K562 (cell line): ENCODE data around the gene H2BK1. TPM values are rescaled to one million over a fixed set of nuclear protein-coding genes. Genes with fewer than 3 reads are reported as not detected.
A peak's percentile ranks its signal among the peaks of the same experiment; 100 is the strongest.

Experiments used
- ATAC-seq: fragments of 200-7000 bp; cut with Tn5 transposase; 3 replicates; pipeline ENCODE4 v1.9.1; 2020; ENCODE audit warnings: moderate library complexity
- BruUV-seq: library from RNA; stranded (reverse); fragments of 400-500 nt; replicated peaks from 2 replicates; lab custom pipeline; 2021; lab: Mats Ljungman, UMichigan
- CTCF ChIA-PET: fragments of 300-600 bp; formaldehyde crosslinking; extraction: SDS; loops from one replicate; lab custom pipeline; 2021; ENCODE audit warnings: low intra/inter-chr PET ratio; lab: Yijun Ruan, JAX
- POLR2A ChIA-PET: fragments of 300-600, 350-650 bp; sonication (Branson Sonifier 250); formaldehyde crosslinking; extraction: SDS; loops from one replicate; lab custom pipeline; 2021; ENCODE audit warnings: antibody characterized with exemption, inconsistent platforms; lab: Yijun Ruan, JAX
- DNase-seq, 4 experiments: peaks; one replicate each; pipeline versions ENCODE4 v3.0.0 to v3.0.0-alpha.2; 2011 to 2018; ENCODE audit warnings: low spot score in 3 of 4, mixed read lengths in 3 of 4; ENCODE audit errors: extremely low read depth in 1 of 4
- FAIRE-seq: peaks from 2 replicates; lab custom pipeline; 2011; peaks lifted over from hg19 to GRCh38; lab: Jason Lieb, UNC
- H2AFZ ChIP-seq: 2 replicates; pipeline ENCODE4 v1.6.0; 2011; ENCODE audit warnings: low read depth, low read length, control low read depth, inconsistent platforms
- H3K27ac ChIP-seq: fragments of 200-600 bp; 3 replicates; pipeline ENCODE4 v1.8.0; 2011; ENCODE audit warnings: low read depth, mild to moderate bottlenecking, control low read depth, inconsistent platforms, low read length, moderate library complexity, mixed read lengths; ENCODE audit errors: extremely low read depth
- H3K27me3 ChIP-seq, 2 experiments: fragments of 300-600 bp in 1 of 2; 2 replicates in 1 of 2; 3 replicates in 1 of 2; pipeline versions ENCODE4 v1.6.0 to v1.8.0; 2011; ENCODE audit warnings: inconsistent platforms in 2 of 2, low read length in 2 of 2, mild to moderate bottlenecking in 1 of 2, mixed read lengths in 1 of 2, moderate library complexity in 1 of 2; ENCODE audit not compliant: control insufficient read depth in 2 of 2, insufficient read depth in 2 of 2
- H3K36me3 ChIP-seq: fragments of 300-600 bp; 3 replicates; pipeline ENCODE4 v1.8.0; 2011; ENCODE audit warnings: mild to moderate bottlenecking, low read length, inconsistent platforms; ENCODE audit not compliant: control insufficient read depth, insufficient read depth
- H3K4me1 ChIP-seq, 2 experiments: fragments of 200-600 bp in 1 of 2; replicated peaks in 1 of 2; 2 replicates in 1 of 2; 3 replicates in 1 of 2; pipeline versions ENCODE4 v1.5.1 to v1.8.0; 2011; ENCODE audit warnings: inconsistent platforms in 2 of 2, low read length in 2 of 2, mild to moderate bottlenecking in 1 of 2, mixed read lengths in 1 of 2, moderate library complexity in 1 of 2; ENCODE audit not compliant: control insufficient read depth in 2 of 2, insufficient read depth in 2 of 2
- H3K4me2 ChIP-seq: 2 replicates; pipeline ENCODE4 v1.6.1; 2011; ENCODE audit warnings: low read length, control low read depth, inconsistent platforms, mixed read lengths; ENCODE audit not compliant: insufficient read depth
- H3K4me3 ChIP-seq: fragments of 200-600 bp; sonication (generic), shearing (Covaris generic); 2 replicates; pipeline ENCODE4 v1.5.1; 2016; ENCODE audit warnings: control low read depth, inconsistent platforms
- H3K79me2 ChIP-seq: fragments of 200-600 bp; 3 replicates; pipeline ENCODE4 v1.8.0; 2011; ENCODE audit warnings: low read length, inconsistent platforms; ENCODE audit not compliant: control insufficient read depth, insufficient read depth
- H3K9ac ChIP-seq, 2 experiments: 2 replicates each; pipeline versions ENCODE4 v1.6.0 to v1.6.1; 2011; ENCODE audit warnings: low read depth in 2 of 2, low read length in 2 of 2, control low read depth in 1 of 2, inconsistent platforms in 1 of 2, mild to moderate bottlenecking in 1 of 2, mixed read lengths in 1 of 2; ENCODE audit not compliant: insufficient read depth in 1 of 2
- H3K9me1 ChIP-seq: one replicate; pipeline ENCODE4 v1.6.0; 2011; ENCODE audit warnings: inconsistent platforms, mild to moderate bottlenecking, low read length, moderate library complexity; ENCODE audit not compliant: control insufficient read depth, insufficient read depth
- H3K9me3 ChIP-seq: replicated peaks from 2 replicates; pipeline ENCODE4 v1.5.1; 2011; ENCODE audit warnings: low read depth, low read length, inconsistent platforms; ENCODE audit not compliant: control insufficient read depth, insufficient read depth
- H4K20me1 ChIP-seq: replicated peaks from 2 replicates; pipeline ENCODE4 v1.6.1; 2011; ENCODE audit warnings: low read length, inconsistent platforms, mixed read lengths; ENCODE audit not compliant: control insufficient read depth, insufficient read depth
- CBX3 ChIP-seq, 2 experiments: IDR thresholded peaks; 1 replicate in 1 of 2; 2 replicates in 1 of 2; pipeline ENCODE4 v1.6.1; 2012; ENCODE audit warnings: inconsistent platforms in 2 of 2, low read length in 2 of 2, borderline replicate concordance in 1 of 2, control low read depth in 1 of 2
- CUX1 ChIP-seq: fragments of 200-800 bp; sonication (Bioruptor generic); IDR thresholded peaks from 2 replicates; pipeline ENCODE4 v1.6.1; 2016; ENCODE audit warnings: missing genetic modification characterization, missing compliant biosample characterization
- FOXA1 ChIP-seq: fragments of 450-650 bp; IDR thresholded peaks from 2 replicates; pipeline ENCODE4 v1.6.1; 2016; ENCODE audit warnings: mild to moderate bottlenecking, borderline replicate concordance
- FOXM1 ChIP-seq, 2 experiments: fragments of 450-650 bp in 1 of 2; sonication (generic) in 1 of 2; formaldehyde crosslinking in 1 of 2; IDR thresholded peaks; 2 replicates each; pipeline versions ENCODE4 v1.6.1 to v1.9.0; 2017 to 2022; ENCODE audit warnings: low read depth in 2 of 2, mild to moderate bottlenecking in 2 of 2, missing genetic modification reagents in 1 of 2, moderate library complexity in 1 of 2
- ILF3 ChIP-seq: fragments of 450-650 bp; IDR thresholded peaks from 2 replicates; pipeline ENCODE4 v1.6.1; 2018; ENCODE audit warnings: antibody characterized with exemption, mild to moderate bottlenecking, moderate library complexity, borderline replicate concordance
- KHSRP ChIP-seq: fragments of 450-650 bp; IDR thresholded peaks from 2 replicates; pipeline ENCODE4 v1.6.1; 2017
- NFXL1 ChIP-seq: fragments of 450-650 bp; formaldehyde crosslinking; IDR thresholded peaks from 2 replicates; pipeline ENCODE4 v1.4.0; 2021; ENCODE audit warnings: mild to moderate bottlenecking
- PCBP1 ChIP-seq: fragments of 200-400 bp; formaldehyde crosslinking; IDR thresholded peaks from 2 replicates; pipeline ENCODE4 v1.6.1; 2018; ENCODE audit warnings: mild to moderate bottlenecking, low read depth, low read length; ENCODE audit not compliant: poor library complexity, severe bottlenecking
- RHOXF2B ChIP-seq: fragments of 250-450 bp; sonication (Bioruptor Pico); conservative IDR thresholded peaks from 2 replicates; pipeline ENCODE4 v1.5.1; 2021
- ZNF175 ChIP-seq: fragments of 200-800 bp; sonication (Bioruptor generic); IDR thresholded peaks from 2 replicates; pipeline ENCODE4 v1.6.1; 2016; ENCODE audit warnings: low read depth, mild to moderate bottlenecking, missing genetic modification characterization, missing compliant biosample characterization
- ZNF232 ChIP-seq: sonication (generic); formaldehyde crosslinking; IDR thresholded peaks from 2 replicates; pipeline ENCODE4 v1.8.0; 2022; ENCODE audit warnings: mild to moderate bottlenecking, missing genetic modification reagents
- ZNF311 ChIP-seq: fragments of 250-450 bp; sonication (Bioruptor Pico); IDR thresholded peaks from 2 replicates; pipeline ENCODE4 v1.4.0; 2020; ENCODE audit warnings: mild to moderate bottlenecking, moderate library complexity
- ZNF398 ChIP-seq: fragments of 250-450 bp; sonication (Bioruptor Pico); IDR thresholded peaks from 2 replicates; pipeline ENCODE4 v1.8.0; 2021; ENCODE audit warnings: moderate library complexity, mild to moderate bottlenecking, inconsistent platforms
- ZNF445 ChIP-seq: fragments of 250-450 bp; sonication (Bioruptor Pico); IDR thresholded peaks from 2 replicates; pipeline ENCODE4 v1.4.0; 2020; ENCODE audit warnings: low read depth, mild to moderate bottlenecking, moderate library complexity
- WGBS: fragments of 100-300 bp; shearing (Covaris generic); methylation state at CpG from one replicate; pipeline ENCODE4 v1.1.6; 2016; ENCODE audit warnings: low coverage, mixed read lengths; ENCODE audit not compliant: insufficient coverage; ENCODE audit errors: missing lambda C conversion rate; 5-methylcytosine and 5-hydroxymethylcytosine counted together
- in situ Hi-C: fragments of 300-500 bp; cut with MboI; formaldehyde crosslinking; loops from 4 replicates; pipeline ENCODE4 v1.15.0; 2018; ENCODE audit warnings: inconsistent platforms, mixed read lengths
- intact Hi-C: fragments of 100-400 bp; cut with micrococcal nuclease; formaldehyde crosslinking; loops from 2 replicates; pipeline ENCODE4 v1.14.2; 2022
- polyA plus RNA-seq, 8 experiments: library from polyadenylated mRNA; depleted of rRNA in 4 of 8; stranded (reverse) in 5 of 8; unstranded in 3 of 8; fragments of >200 nt; fragmentation: Nextera tagmentation in 2 of 8; fragmentation: Illumina TruSeq in 1 of 8; extraction: Ambion mirVana in 2 of 8; extraction: Trizol in 1 of 8; gene quantifications; 2 replicates each; pipeline versions ENCODE4 v1.2.1 to v1.2.3, GENCODE V29; 2011 to 2014; ENCODE audit warnings: inconsistent platforms in 1 of 8, missing spikeins in 1 of 8
- total RNA-seq, 7 experiments: library from RNA; depleted of rRNA in 6 of 7; stranded (reverse); fragments of >200 nt in 6 of 7; fragmentation: Illumina TruSeq in 2 of 7; extraction: Trizol in 2 of 7; gene quantifications; 2 replicates each; pipeline versions ENCODE4 v1.2.1 to v1.2.3, GENCODE V29; 2011 to 2021; ENCODE audit warnings: low replicate concordance in 1 of 7

Gene H2BK1
- total and polyA plus RNA-seq, 9 of the 15 experiments (the other 6 are each of a cell fraction or from before 2014, with no cell fraction given) = not detected

GRCh38 chr7:151248346-151249033 lies 38.2 kb upstream of the H2BK1 start, which contains the start of gene SMARCD3:
Gene SMARCD3 (minus strand): TSS chr7:151248694. CDS start chr7:151248562, 132 bp downstream.
- peak within 1 kb of the TSS; percentile 33 to 88; a peak in 3 of 4 replicates for H3K9ac ChIP-seq
- H4K20me1 ChIP-seq = peaks cover 28% of the 10 kb centered on the region; the same call in 1 of the 2 replicates
- TF ChIP-seq KHSRP (no peak), RHOXF2B (CRISPR knock-in tag) (no peak), CUX1 (CRISPR knock-in tag) (no peak), ZNF175 (CRISPR knock-in tag) (no peak), FOXA1 (no peak), ZNF398 (CRISPR knock-in tag) (no peak), PCBP1 (peak; percentile 30), ZNF311 (CRISPR knock-in tag) (no peak), FOXM1 (IDR thresholded peaks at IDR 0.05; ENCODE audit: low read depth) (peak; percentile 31; the same call in 1 of the 2 replicates), FOXM1 (CRISPR knock-in tag; IDR thresholded peaks at IDR 0.05; ENCODE audit: low read depth) (no peak), ZNF232 (CRISPR knock-in tag) (no peak), NFXL1 (CRISPR knock-in tag) (no peak), ZNF445 (no peak), CBX3 (IDR thresholded peaks at IDR 0.05; ENCODE audit: borderline replicate concordance in 1 of 2, low read length in 2 of 2) (no peak), ILF3 (no peak)

More at GRCh38 chr7:151248346-151249033, 38.2 kb upstream of the H2BK1 start, which contains the start of gene SMARCD3:
- DNase-seq = peak; percentile 83 to 91 (median 88)
- Histone ChIP-seq H2AFZ (peak within 1 kb of the TSS; percentile 91), H3K4me2 (peak within 1 kb of the TSS; percentile 66), H3K4me3 (peak within 1 kb of the TSS; percentile 32), H3K79me2 (no peaks in the 10 kb centered on the region), H3K9me1 (peaks cover 8% of the 10 kb centered on the region), H3K27ac (no peak within 1 kb of the TSS), H3K9me3 (no peaks in the 10 kb centered on the region), H3K27me3 (peaks cover 19 to 51% of the 10 kb centered on the region in 2 experiments; a peak in 4 of 5 replicates), H3K36me3 (no peaks in the 10 kb centered on the region), H3K4me1 (peaks cover 28 to 85% of the 10 kb centered on the region in 2 experiments)
- intact Hi-C loops = loop anchor here (1.0 kb wide), 1 partner anchor 102 kb away; no protein-coding TSS in a partner anchor
- in situ Hi-C loops = no loop called here
- peak; percentile 43 for ATAC-seq
- no TSS peak for BruUV-seq
- ChIA-PET POLR2A (interaction anchor here (0.6 to 1.4 kb wide), 3 partner anchors 13 to 29 kb away, joined by 3 to 4 read pairs (median 3); no protein-coding TSS in a partner anchor), CTCF (interaction anchor here (0.5 to 1.6 kb wide), 2 partner anchors 22 to 55 kb away, joined by 3 to 11 read pairs; no protein-coding TSS in a partner anchor)
- 1% methylated on average over 51 of the region's 71 CpGs for WGBS
- peak; percentile 46 for FAIRE-seq
